Cerebellar nuclear complex (tissue), 1 donor: ENCODE data around the gene MTTP.

Source experiments
- DNase-seq, 2 experiments: peaks; one replicate each; lab custom pipeline; 2025; lab: John Stamatoyannopoulos, UW

MTTP gene

DNA sequence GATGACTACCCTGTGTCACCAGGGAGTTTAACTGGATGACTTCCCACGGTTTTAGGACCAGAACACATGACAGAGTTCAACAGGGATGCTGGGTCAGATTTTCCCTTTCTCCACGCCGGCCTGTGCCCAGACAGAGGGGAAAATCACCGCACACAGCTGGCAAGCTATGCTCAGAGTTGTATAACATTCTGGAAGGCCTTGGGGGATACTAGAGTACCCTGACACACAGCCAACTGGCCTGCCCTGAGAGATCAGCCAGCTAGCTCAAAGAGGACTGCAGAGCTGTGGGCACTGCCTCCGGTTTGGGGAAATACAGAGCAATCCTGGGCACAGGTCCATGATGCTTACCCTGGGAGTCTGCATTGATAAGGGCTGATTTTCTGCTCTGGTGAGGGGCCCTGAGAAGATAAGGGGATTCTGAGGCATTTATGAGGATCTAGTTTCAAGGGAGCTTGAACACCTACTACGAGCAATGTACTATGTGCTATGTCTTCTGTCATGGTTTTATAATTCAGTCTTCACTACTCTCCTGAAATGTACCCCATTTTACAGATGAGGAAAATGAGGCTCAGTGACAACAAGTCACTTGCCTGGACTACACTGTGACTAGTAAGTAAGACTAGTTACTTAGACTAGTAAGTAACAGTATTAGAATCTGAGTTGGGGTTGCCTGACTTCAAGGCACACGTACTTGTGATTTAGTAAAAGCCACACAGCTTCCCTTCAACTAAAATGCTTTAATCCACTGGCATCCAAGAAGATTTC, 68.3 kb downstream of the MTTP start:
- DNase-seq = no peak

GRCh38 chr4:99644453-99644852, 69.8 kb downstream of the MTTP start:
- DNase-seq = no peak

- DNase-seq = no peak
These were observed 70.4 kb downstream of the MTTP start for GRCh38 chr4:99645036-99645435.

- DNase-seq = no peak
These were observed 71.0 kb downstream of the MTTP start for GRCh38 chr4:99645638-99646037.

DNA sequence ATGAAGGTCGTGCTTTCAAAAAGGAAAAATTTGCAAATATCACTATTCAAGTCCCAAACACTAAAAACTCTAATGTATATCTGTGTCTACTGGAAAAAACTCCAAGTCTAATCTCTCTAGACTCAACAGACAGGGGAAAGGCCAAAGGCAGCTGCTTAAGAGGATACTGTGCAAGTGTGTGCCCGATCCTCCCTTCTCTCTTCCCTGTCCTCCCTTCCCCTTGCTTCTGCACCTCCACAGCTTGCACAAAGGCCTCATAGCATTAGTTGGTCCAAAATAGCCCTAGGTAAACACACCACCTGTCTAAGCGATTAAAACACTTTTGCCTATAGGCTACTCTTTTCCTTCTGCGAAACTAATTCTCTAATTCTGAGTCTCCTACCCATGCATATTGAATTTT, 72.4 kb downstream of the MTTP start:
- DNase-seq = no peak

DNA sequence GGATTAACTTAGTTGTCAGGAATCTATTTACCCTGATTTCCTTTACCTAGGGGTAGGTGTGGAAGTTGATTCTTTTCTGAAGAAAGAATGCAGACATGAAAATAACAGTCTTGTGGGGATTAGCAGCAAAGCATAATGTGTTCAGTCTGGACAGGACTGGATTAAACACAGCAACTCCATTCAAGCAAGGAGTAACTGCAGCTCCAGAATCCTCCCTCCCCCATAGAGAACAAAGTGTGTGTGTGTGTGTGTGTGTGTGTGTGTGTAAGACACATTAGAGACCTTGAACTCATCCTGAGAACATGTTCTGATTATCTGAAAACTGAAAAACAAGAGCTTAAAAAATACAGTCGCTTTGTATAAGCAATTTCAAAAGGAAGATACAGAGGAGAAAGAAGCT, 73.7 kb downstream of the MTTP start:
- DNase-seq = no peak

- DNase-seq = no peak
These were observed 74.6 kb downstream of the MTTP start for GRCh38 chr4:99649208-99649607.

DNA sequence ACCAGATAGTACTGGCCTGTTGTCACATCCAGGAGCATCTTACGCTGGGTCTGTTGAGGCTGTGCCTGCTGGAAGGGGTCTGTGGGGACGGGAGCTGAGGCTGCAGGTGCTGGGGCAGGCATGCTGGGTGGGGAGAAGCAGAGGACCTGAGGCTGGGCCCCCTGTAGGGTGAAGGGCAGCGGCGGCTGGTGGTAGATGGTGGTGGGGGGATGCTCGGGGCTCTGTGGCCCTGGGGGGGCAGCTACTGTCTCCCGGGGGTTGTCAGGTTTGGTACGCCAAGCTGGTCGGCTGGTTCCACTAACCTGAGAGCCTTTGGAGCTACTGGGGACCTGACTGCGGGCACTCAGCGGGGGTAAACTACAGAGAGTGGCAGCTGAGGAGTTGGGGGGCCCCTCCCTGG, 75.2 kb downstream of the MTTP start:
- no peak for DNase-seq

GRCh38 chr4:99651016-99651769, 76.6 kb downstream of the MTTP start:
- DNase-seq = no peak

DNA sequence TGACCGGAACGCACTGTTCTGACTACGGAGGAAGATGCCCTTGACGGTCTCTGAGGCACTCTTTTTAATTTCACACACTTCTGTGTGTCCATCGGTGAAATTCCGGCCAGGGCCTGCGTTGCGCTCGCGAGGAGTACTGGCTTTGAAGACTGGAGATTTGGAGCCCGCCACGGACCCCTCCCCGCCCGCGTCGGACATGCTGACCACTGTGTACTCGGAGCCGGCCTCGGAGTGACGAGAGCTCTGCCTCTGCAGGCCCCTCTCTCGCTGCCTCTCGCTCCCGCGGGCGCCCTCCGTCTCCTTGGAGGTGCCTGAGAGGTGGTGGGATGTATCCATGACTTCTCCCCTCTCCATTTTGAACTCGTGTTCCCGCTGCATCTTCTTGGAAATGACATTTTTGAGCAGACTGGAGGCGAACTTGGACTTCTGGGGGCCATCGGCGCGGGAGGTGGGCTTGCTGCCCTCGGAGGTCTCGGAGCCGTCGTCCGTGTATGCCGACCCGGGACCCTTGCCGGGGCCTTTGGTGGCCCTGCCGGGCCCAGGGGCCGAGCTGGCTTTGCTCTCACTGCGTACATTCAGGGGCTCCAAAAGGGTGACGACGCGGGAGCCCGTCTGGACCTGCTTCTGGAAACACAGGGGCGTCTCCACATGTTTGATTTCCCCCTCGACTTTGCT, 77.3 kb downstream of the MTTP start:
- no peak for DNase-seq

DNA sequence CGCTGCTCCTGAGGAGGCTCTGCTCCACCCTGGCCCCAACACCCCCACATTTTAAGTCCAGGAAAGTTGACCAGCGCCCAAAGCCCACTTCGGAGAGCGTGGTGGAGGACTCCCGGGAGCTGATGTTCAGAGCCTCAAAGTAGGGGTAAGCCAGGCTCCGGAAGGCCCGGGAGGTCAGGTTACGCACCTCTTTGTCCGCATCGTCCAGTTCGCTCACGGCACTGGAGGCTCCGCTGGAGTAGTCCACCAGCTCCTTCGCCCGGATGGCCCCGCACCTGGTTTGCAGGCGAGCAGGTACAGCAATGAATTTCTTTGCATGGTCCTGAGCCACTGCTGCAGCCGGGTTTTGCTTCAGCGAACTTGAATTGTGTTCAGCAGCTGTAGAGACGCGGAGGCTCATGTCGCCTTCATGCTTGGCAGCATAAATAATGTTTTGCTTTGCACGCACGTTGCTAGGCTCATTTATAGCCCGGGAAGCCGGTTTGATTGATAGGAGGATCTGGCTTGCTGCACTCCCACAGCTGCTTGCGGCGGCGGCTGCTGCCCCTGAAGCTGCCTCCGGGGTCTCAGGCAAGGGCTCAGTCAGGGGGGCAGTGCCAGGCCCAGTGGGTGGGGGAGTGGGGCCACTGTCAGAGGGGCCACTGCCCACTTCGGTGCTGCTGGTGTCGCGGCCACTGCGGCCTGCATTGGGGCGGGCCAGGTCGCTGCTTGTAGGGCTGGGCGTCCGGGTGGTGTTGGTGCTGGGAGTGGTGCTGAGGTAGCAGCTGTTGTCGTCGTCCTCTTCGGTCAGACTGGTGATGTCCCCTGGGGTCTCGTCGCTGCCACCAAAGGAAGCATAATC, 78.2 kb downstream of the MTTP start:
- no peak for DNase-seq

DNA sequence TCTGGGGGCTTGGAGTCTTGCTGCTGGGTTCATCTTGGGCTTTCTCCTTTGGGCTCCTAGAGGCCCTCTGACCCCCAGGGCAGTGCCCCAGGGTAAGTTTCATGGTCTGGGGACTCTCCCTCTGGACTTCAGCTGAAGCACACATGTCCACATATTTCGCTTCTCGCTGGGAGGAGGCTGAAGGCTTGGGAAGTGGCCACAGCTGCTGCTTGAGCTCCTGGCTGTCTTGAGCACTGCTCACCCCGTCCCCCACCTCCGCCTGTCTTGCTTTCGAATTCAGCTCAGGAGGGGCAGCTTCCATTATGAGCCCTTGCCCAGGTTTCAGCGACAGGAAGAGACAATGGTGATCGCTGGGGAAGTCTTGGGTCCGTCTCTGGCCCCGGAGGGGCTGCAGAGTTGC, 79.3 kb downstream of the MTTP start:
- no peak for DNase-seq

- no peak for DNase-seq
These were observed 79.7 kb downstream of the MTTP start for GRCh38 chr4:99654361-99654761.

DNA sequence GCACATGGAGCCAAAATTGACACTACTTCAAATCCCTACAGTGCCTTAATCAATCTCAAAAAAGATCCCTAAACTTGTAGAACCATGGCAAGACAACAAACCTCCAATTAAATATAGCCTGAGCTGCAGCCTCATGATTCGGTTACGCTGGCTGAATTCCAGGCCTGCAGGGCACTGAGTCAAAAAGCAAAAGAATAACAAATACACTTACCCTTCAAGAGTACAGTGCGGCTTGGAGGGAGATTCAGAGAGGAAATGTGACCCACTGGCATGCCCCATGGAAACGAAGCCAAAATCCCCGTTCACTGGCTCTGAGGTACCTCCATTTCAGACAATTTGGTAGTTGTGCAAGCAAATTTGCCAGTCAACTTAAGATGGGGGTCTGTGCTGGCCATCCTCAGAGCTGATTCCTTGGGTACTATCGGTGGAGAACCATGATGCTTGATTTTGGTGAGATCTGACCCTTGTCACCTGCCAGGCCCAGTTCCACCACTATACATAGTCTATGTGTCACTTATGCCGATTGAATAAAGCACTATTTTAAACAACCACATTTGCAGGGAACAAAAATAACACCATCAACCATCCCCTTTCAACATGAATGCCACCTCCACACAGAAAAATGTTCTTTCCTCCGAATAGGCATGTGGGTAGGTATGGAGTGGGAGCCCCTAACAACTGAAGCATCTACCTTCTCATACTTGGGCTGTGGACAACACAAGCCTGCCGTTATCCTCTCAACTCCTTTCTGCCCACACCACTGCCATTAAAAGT, 80.9 kb downstream of the MTTP start:
- no peak for DNase-seq

DNA sequence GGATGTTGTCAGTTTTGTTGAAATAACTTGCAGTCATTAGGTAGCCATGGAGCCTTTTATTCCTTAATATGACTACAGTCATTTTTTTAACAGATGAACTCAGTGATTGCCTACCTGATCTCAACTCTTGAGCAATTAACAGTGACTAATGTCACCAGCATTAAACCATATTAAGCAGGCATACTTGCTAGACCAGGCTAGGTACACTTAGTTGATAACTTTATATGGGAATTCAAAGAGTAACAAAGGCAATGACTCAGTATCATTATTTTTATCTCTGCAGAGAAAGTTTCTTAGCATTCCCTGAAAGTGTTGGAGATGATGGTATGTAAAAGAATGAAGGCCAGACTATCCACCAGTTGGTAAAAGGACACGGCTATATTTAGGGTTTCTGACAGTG, 83.2 kb downstream of the MTTP start, which contains the start of gene C4orf54:
C4orf54 (minus strand) TSS at position 31 of the 400 bp plus-strand sequence. CDS start 3,180 bp downstream, outside the sequence.
- DNase-seq = no peak

DNA sequence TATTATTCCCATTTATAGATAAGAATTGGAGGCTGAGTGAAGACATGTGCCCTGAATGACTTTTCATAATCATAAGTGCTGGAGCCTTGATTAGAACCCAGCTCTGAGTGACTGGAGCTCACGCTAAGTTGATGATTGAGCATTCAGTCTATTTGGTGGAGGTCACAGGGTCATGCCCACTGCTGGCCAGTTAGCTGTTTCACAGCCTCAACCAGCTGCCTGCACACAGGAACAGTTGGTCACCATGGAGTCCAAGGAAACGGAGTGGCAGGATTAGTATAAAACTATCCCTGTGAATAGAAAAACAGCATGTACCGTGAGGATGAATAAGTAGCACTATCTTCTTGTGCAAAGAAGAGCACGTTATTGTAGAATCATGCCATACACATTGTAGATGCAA, 84.0 kb downstream of the MTTP start:
- no peak for DNase-seq

DNA sequence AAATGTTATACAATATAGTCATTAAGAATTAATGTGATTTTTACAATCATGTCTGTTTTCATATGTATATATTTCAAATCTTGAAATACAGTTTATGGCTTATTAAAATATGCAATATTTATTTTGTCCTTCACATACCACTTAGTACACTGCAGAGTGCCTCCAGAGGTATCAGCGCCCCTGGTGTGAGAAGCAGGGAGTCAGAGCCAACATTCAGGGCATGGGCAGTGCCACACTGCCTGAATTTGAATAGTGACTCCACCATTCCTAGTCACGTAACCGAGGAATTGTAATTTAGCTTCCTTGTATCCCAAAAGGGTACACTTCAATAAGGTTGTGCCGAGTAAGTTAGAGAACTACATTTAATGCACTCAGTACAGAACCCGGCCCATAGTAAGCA, 87.3 kb downstream of the MTTP start:
- DNase-seq = no peak

- no peak for DNase-seq
These were observed 90.1 kb downstream of the MTTP start for GRCh38 chr4:99664716-99665115.

DNA sequence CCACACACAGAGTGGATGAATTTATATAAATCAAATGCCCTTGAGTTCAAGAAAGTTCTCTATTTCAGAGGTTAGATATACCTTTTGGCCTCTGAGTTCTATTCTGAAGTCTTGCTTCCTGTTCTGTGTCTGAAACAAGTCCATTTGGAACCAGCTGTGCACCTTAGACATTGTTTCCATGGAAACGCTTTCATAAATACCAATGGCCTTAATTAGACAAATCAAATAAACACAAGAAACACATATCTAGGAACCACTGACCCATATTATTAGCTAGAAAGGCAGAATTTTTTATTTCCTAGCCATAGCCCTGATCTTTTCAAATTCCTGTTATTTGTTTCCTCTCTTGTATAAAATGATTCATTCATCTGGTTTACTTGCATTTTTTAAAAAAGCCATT, 91.4 kb downstream of the MTTP start:
- DNase-seq = no peak

DNA sequence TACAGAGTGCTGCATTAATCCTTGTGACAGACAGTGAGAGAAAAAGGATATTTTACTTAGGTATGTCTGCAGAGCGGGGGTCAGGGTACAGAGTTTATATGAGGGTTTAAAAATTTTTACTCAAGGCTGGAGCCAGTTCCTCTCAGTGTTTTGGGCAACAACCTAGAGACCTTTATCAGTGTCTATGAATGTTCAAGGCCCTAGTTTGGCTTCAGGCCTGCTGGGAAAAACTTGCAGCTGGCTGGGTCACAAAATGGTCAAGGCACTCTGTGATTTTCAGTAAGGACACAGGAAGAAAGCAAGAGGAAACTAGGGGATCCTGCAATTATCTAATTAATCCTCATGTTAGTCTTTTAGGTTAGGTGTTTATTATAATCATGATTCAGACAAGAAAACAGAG, 93.8 kb downstream of the MTTP start:
- no peak for DNase-seq

DNA sequence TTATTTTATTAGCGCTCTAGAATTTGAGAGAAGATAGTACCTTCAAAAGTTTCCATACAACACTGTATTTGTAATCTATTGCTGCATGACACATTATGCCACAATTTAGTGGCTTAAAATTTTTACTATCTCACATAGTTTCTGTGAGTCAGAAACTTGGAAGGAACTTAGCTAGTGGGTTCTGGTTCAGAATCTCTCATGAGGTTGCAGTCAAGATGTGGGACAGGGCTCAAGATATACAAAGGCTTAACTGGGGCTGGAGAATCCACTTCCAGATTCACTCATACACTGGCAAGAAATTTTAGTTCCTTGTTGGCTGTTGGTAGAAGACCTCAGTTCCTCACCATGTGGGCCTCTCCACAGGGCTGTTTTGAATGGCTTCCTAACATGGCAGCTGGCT, 94.5 kb downstream of the MTTP start:
- DNase-seq = no peak
